Neural progenitor cell (in vitro differentiated cells): Measurements from ENCODE around the gene MRM2. TPM values are rescaled to one million over a fixed set of nuclear protein-coding genes. Genes with fewer than 3 reads are reported as not detected.

Experiments used
- DNase-seq: peaks from one replicate; pipeline ENCODE4 v3.0.0-alpha.2; 2016; ENCODE audit warnings: low spot score
- H2AFZ ChIP-seq: fragments of 200-600 bp; sonication (generic); replicated peaks from 2 replicates; pipeline ENCODE4 v1.6.1; 2016; ENCODE audit warnings: antibody characterized with exemption
- H3F3A ChIP-seq: fragments of 200-600 bp; sonication (generic); 2 replicates; pipeline ENCODE4 v1.6.1; 2016; ENCODE audit warnings: antibody characterized with exemption, low read depth
- H3K27ac ChIP-seq: fragments of 200-600 bp; sonication (generic); 2 replicates; pipeline ENCODE4 v1.5.1; 2016; ENCODE audit warnings: mild to moderate bottlenecking
- H3K27me3 ChIP-seq: fragments of 200-600 bp; sonication (generic); 2 replicates; pipeline ENCODE4 v1.6.1; 2016; ENCODE audit warnings: mild to moderate bottlenecking, moderate library complexity
- H3K36me3 ChIP-seq: fragments of 200-600 bp; sonication (generic); 2 replicates; pipeline ENCODE4 v1.5.1; 2016
- H3K4me1 ChIP-seq: fragments of 200-600 bp; sonication (generic); 2 replicates; pipeline ENCODE4 v1.6.1; 2016; ENCODE audit warnings: mixed run types
- H3K4me2 ChIP-seq: fragments of 200-600 bp; sonication (generic); 2 replicates; pipeline ENCODE4 v1.6.1; 2016
- H3K4me3 ChIP-seq: fragments of 200-600 bp; sonication (generic); 2 replicates; pipeline ENCODE4 v1.5.1; 2016
- H3K79me2 ChIP-seq: fragments of 200-600 bp; sonication (generic); 2 replicates; pipeline ENCODE4 v1.6.1; 2016; ENCODE audit warnings: low read depth
- H3K9ac ChIP-seq: fragments of 200-600 bp; sonication (generic); 2 replicates; pipeline ENCODE4 v1.6.1; 2016
- H3K9me3 ChIP-seq: fragments of 200-600 bp; sonication (generic); 2 replicates; pipeline ENCODE4 v1.5.1; 2016; ENCODE audit warnings: low read depth
- H4K20me1 ChIP-seq: fragments of 200-600 bp; sonication (generic); 2 replicates; pipeline ENCODE4 v1.6.1; 2016; ENCODE audit warnings: low read depth
- H3K27ac Mint-ChIP-seq: 3 replicates; pipeline ENCODE4 v1.8.0; 2021; ENCODE audit warnings: mixed read lengths
- H3K27me3 Mint-ChIP-seq: 2 replicates; pipeline ENCODE4 v1.8.0; 2022; ENCODE audit warnings: low read depth, mild to moderate bottlenecking, inconsistent platforms, moderate library complexity, mixed read lengths; ENCODE audit not compliant: insufficient read depth
- H3K36me3 Mint-ChIP-seq: 3 replicates; pipeline ENCODE4 v1.8.0; 2021; ENCODE audit warnings: mixed read lengths
- H3K4me1 Mint-ChIP-seq: 3 replicates; pipeline ENCODE4 v1.8.0; 2021; ENCODE audit warnings: mixed read lengths
- H3K4me3 Mint-ChIP-seq: 3 replicates; pipeline ENCODE4 v1.8.0; 2021; ENCODE audit warnings: mild to moderate bottlenecking, moderate library complexity, mixed read lengths
- H3K9me3 Mint-ChIP-seq: 3 replicates; pipeline ENCODE4 v1.8.0; 2020; ENCODE audit warnings: mixed read lengths
- CTCF ChIP-seq: fragments of 200-600 bp; sonication (generic); IDR thresholded peaks from 2 replicates; pipeline ENCODE4 v1.5.1; 2017; ENCODE audit warnings: antibody characterized with exemption, mild to moderate bottlenecking
- EZH2 ChIP-seq: fragments of 200-600 bp; sonication (generic); IDR thresholded peaks from 2 replicates; pipeline ENCODE4 v1.6.1; 2017; ENCODE audit warnings: antibody characterized with exemption, mild to moderate bottlenecking, moderate library complexity
- EZH2phosphoT487 ChIP-seq: fragments of 200-600 bp; sonication (generic); IDR thresholded peaks from 2 replicates; pipeline ENCODE4 v1.6.1; 2017; ENCODE audit warnings: antibody characterized with exemption
- total RNA-seq: library from RNA; depleted of rRNA; stranded (reverse); fragments of >200 nt; gene quantifications from 2 replicates; pipeline ENCODE4 v1.2.3, GENCODE V29; 2015; ENCODE audit warnings: low replicate concordance

MRM2 gene
- total RNA-seq, 1 donor from 2014 or later = 34.3 TPM

- Histone ChIP-seq H3K9me3 (no peaks in the 10 kb centered on the region), H3K36me3 (no peaks in the 10 kb centered on the region), H3F3A (peaks cover 10% of the 10 kb centered on the region), H3K79me2 (peaks cover 48% of the 10 kb centered on the region), H3K9ac (peak overlapping the region; percentile 71), H3K4me3 (peak overlapping the region; percentile 70), H3K4me1 (peaks cover 18% of the 10 kb centered on the region), H2AFZ (peak overlapping the region; percentile 54), H3K27me3 (no peaks in the 10 kb centered on the region), H3K4me2 (peak overlapping the region; percentile 97), H4K20me1 (peaks cover 11% of the 10 kb centered on the region), H3K27ac (no peak overlapping the region)
- no peaks in the 10 kb centered on the region for H3K9me3 Mint-ChIP-seq
- peak overlapping the region; percentile 74 for H3K27ac Mint-ChIP-seq
- peaks cover 3% of the 10 kb centered on the region for H3K27me3 Mint-ChIP-seq
- peaks cover 2% of the 10 kb centered on the region for H3K36me3 Mint-ChIP-seq
- DNase-seq = peak; percentile 48
- TF ChIP-seq EZH2phosphoT487 (no peak), CTCF (no peak), EZH2 (no peak)
- peak overlapping the region; percentile 94 for H3K4me3 Mint-ChIP-seq
- H3K4me1 Mint-ChIP-seq = peaks cover 27% of the 10 kb centered on the region
These were observed 780 bp upstream of the MRM2 start for GRCh38 chr7:2242541-2243429.

- H3K4me1 Mint-ChIP-seq = peaks cover 7% of the 10 kb centered on the region
- TF ChIP-seq EZH2 (no peak), EZH2phosphoT487 (no peak), CTCF (no peak)
- H3K36me3 ChIP-seq = peaks cover 5% of the 10 kb centered on the region
These were observed 2.8 kb downstream of the MRM2 start for GRCh38 chr7:2239242-2239641.

GRCh38 chr7:2237109-2237602, 4.8 kb downstream of the MRM2 start:
- Histone ChIP-seq H3K4me3 (no peak overlapping the region), H3K9me3 (no peaks in the 10 kb centered on the region), H3K36me3 (peaks cover 5% of the 10 kb centered on the region), H3K4me1 (peaks cover 5% of the 10 kb centered on the region), H3F3A (peaks cover 24% of the 10 kb centered on the region), H3K27me3 (no peaks in the 10 kb centered on the region), H3K4me2 (no peak overlapping the region), H2AFZ (no peak overlapping the region), H4K20me1 (peaks cover 12% of the 10 kb centered on the region), H3K27ac (no peak overlapping the region), H3K79me2 (peaks cover 35% of the 10 kb centered on the region), H3K9ac (no peak overlapping the region)
- Mint-ChIP-seq H3K9me3 (no peaks in the 10 kb centered on the region), H3K4me1 (peaks cover 10% of the 10 kb centered on the region), H3K27ac (no peak overlapping the region), H3K4me3 (no peak overlapping the region), H3K36me3 (peaks cover 12% of the 10 kb centered on the region), H3K27me3 (no peaks in the 10 kb centered on the region)
- DNase-seq = no peak
- TF ChIP-seq EZH2phosphoT487 (no peak), EZH2 (no peak), CTCF (no peak)

More at GRCh38 chr7:2239242-2239641, 2.8 kb downstream of the MRM2 start:
- H3K27ac ChIP-seq = no peak overlapping the region
- no peak overlapping the region for H3K4me3 ChIP-seq
- no peaks in the 10 kb centered on the region for H3K9me3 ChIP-seq
- peaks cover 8% of the 10 kb centered on the region for H3F3A ChIP-seq
- Mint-ChIP-seq H3K27me3 (no peaks in the 10 kb centered on the region), H3K4me3 (no peak overlapping the region), H3K27ac (no peak overlapping the region), H3K9me3 (no peaks in the 10 kb centered on the region), H3K36me3 (peaks cover 12% of the 10 kb centered on the region)
- no peak for DNase-seq
- H3K4me1 ChIP-seq = peaks cover 12% of the 10 kb centered on the region
- H3K27me3 ChIP-seq = no peaks in the 10 kb centered on the region
- no peak overlapping the region for H3K4me2 ChIP-seq
- H3K9ac ChIP-seq = no peak overlapping the region
- H4K20me1 ChIP-seq = peaks cover 11% of the 10 kb centered on the region
- H2AFZ ChIP-seq = no peak overlapping the region
- peaks cover 48% of the 10 kb centered on the region for H3K79me2 ChIP-seq
